Transverse colon (tissue), 4 donors: ENCODE measurements around the gene UNC5B. TPM values are rescaled to one million over a fixed set of nuclear protein-coding genes. Genes with fewer than 3 reads are reported as not detected.
A peak's percentile ranks its signal among the peaks of the same experiment; 100 is the strongest.

Experiments
- DNase-seq: peaks from one replicate; pipeline ENCODE4 v3.0.0-alpha.2; 2019
- H3K27ac ChIP-seq, 4 donors: fragments of 200-600 bp; sonication (generic); 2 replicates each; pipeline ENCODE4 v1.5.1; 2016 to 2018; ENCODE audit warnings: inconsistent platforms in 4 of 4
- H3K27me3 ChIP-seq: fragments of 200-600 bp; sonication (generic); 2 replicates; pipeline ENCODE4 v1.5.1; 2017; ENCODE audit warnings: inconsistent platforms
- H3K36me3 ChIP-seq, 4 donors: fragments of 200-600 bp; sonication (generic); 2 replicates each; pipeline ENCODE4 v1.5.1; 2017 to 2019; ENCODE audit warnings: inconsistent platforms in 4 of 4
- H3K4me1 ChIP-seq, 4 donors: fragments of 200-600 bp; sonication (generic); 2 replicates each; pipeline ENCODE4 v1.5.1; 2017 to 2020; ENCODE audit warnings: inconsistent platforms in 4 of 4
- H3K4me3 ChIP-seq, 4 donors: fragments of 200-600 bp; sonication (generic); 1 replicate in 1 of 4; 2 replicates in 3 of 4; pipeline versions ENCODE4 v1.5.1 to v1.6.1; 2017 to 2019; ENCODE audit warnings: inconsistent platforms in 4 of 4
- H3K9me3 ChIP-seq, 2 donors: fragments of 200-600 bp; sonication (generic); 2 replicates each; pipeline ENCODE4 v1.5.1; 2017 to 2019; ENCODE audit warnings: inconsistent platforms in 2 of 2
- EP300 ChIP-seq: sonication (generic); formaldehyde crosslinking; IDR thresholded peaks from one replicate; pipeline ENCODE4 v1.6.1; 2017; ENCODE audit warnings: antibody characterized with exemption, low read depth
- POLR2A ChIP-seq: fragments of 450-650 bp; IDR thresholded peaks from one replicate; pipeline ENCODE4 v1.6.1; 2016; ENCODE audit warnings: antibody characterized with exemption, mild to moderate bottlenecking, moderate library complexity
- POLR2AphosphoS5 ChIP-seq, 3 donors: sonication (generic); formaldehyde crosslinking; IDR thresholded peaks; one replicate each; pipeline ENCODE4 v1.6.1; 2016; ENCODE audit warnings: antibody characterized with exemption in 3 of 3
- WGBS, 2 donors: methylation state at CpG; one replicate each; pipeline ENCODE4 v1.1.5; 2018; ENCODE audit warnings: low coverage in 1 of 2; 5-methylcytosine and 5-hydroxymethylcytosine counted together
- in situ Hi-C, 4 donors: fragments of 200-750 bp; cut with MboI; loops; one replicate each; pipeline versions ENCODE4 v1.15.0 to v1.15.1; 2017; ENCODE audit warnings: low sequenced_read_pairs in 3 of 4, low pct_ligation_motif_present in 1 of 4, low pct_unique_long_range_greater_than_20kb in 1 of 4
- intact Hi-C: fragments of 100-400 bp; cut with DNase I; formaldehyde crosslinking; loops from one replicate; pipeline ENCODE4 v1.15.1; 2023; ENCODE audit warnings: low total_unique reads
- total RNA-seq, 4 donors: library from RNA; depleted of rRNA; stranded (reverse); fragments of >200 nt; gene quantifications; one replicate each; pipeline ENCODE4 v1.1.0, GENCODE V29; 2016
- TF ChIP-seq, protein P1 (sequence below), 5 experiments: fragments of 200-600 bp in 3 of 5; fragments of 450-650 bp in 2 of 5; sonication (generic) in 3 of 5; IDR thresholded peaks; 1 replicate in 2 of 5; 2 replicates in 3 of 5; pipeline ENCODE4 v1.5.1; 2016 to 2017; ENCODE audit warnings: antibody characterized with exemption in 5 of 5, inconsistent platforms in 3 of 5, mild to moderate bottlenecking in 2 of 5, moderate library complexity in 1 of 5

The UNC5B gene
- total RNA-seq, 4 donors from 2014 or later, result 12.3 to 74.1 (median 41.2) TPM

DNA sequence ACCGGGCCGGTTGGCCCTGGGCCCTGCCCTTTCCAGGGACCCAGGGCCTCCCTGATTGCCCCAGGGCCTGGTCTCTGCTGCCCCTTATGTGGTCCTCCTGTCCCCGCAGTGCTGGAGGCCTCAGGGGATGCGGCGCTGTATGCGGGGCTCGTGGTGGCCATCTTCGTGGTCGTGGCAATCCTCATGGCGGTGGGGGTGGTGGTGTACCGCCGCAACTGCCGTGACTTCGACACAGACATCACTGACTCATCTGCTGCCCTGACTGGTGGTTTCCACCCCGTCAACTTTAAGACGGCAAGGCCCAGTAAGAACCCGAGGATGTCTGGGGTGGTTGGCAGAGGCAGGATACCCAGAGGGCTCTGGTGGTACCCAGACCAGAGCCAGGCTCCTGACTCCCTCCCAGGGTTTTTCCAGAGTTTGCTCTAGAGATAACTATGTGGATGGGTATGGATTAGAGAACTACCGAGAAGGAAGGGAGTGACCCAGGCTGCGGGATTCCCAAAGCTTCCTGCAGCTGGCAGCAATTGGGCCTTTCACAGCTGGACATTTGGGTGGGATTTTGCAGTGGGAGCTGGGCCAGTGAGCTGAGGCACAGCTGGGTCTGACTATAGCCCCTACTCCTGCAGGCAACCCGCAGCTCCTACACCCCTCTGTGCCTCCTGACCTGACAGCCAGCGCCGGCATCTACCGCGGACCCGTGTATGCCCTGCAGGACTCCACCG lies 78.6 kb downstream of the UNC5B start:
- 80 to 84% methylated on average over 1 to 26 of the region's 26 CpGs for WGBS, 2 donors
- Histone ChIP-seq H3K27ac (no peak overlapping the region), H3K9me3 (no peaks in the 10 kb centered on the region), H3K27me3 (no peaks in the 10 kb centered on the region), H3K4me1 (no peaks in the 10 kb centered on the region), H3K36me3 (no peaks in the 10 kb centered on the region), H3K4me3 (no peak overlapping the region)
- no peak for DNase-seq
- in situ Hi-C loops, result no loop called here
- TF ChIP-seq, protein P1, sequence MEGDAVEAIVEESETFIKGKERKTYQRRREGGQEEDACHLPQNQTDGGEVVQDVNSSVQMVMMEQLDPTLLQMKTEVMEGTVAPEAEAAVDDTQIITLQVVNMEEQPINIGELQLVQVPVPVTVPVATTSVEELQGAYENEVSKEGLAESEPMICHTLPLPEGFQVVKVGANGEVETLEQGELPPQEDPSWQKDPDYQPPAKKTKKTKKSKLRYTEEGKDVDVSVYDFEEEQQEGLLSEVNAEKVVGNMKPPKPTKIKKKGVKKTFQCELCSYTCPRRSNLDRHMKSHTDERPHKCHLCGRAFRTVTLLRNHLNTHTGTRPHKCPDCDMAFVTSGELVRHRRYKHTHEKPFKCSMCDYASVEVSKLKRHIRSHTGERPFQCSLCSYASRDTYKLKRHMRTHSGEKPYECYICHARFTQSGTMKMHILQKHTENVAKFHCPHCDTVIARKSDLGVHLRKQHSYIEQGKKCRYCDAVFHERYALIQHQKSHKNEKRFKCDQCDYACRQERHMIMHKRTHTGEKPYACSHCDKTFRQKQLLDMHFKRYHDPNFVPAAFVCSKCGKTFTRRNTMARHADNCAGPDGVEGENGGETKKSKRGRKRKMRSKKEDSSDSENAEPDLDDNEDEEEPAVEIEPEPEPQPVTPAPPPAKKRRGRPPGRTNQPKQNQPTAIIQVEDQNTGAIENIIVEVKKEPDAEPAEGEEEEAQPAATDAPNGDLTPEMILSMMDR (IDR thresholded peaks at IDR 0.05), result no peak
- TF ChIP-seq EP300 (no peak), POLR2AphosphoS5 (IDR thresholded peaks at IDR 0.05) (no peak), POLR2A (no peak)
- intact Hi-C loops, result no loop called here

DNA sequence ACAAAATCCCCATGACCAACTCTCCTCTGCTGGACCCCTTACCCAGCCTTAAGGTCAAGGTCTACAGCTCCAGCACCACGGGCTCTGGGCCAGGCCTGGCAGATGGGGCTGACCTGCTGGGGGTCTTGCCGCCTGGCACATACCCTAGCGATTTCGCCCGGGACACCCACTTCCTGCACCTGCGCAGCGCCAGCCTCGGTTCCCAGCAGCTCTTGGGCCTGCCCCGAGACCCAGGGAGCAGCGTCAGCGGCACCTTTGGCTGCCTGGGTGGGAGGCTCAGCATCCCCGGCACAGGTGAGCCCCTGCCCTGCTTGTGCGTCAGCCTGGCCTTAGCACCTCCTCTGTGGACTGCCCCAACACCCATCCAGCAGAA lies 79.1 kb downstream of the UNC5B start:
- Histone ChIP-seq H3K36me3 (no peaks in the 10 kb centered on the region), H3K4me3 (no peak overlapping the region), H3K9me3 (no peaks in the 10 kb centered on the region), H3K27me3 (no peaks in the 10 kb centered on the region), H3K27ac (no peak overlapping the region), H3K4me1 (no peaks in the 10 kb centered on the region)
- no peak for TF ChIP-seq POLR2AphosphoS5 (IDR thresholded peaks at IDR 0.05)
- no peak for TF ChIP-seq POLR2A
- TF ChIP-seq, protein P1 (IDR thresholded peaks at IDR 0.05), result no peak
- TF ChIP-seq EP300, result no peak
- in situ Hi-C loops (no loop called here), intact Hi-C loops (no loop called here)
- DNase-seq, result no peak
- 87% methylated on average over 13 of the region's 13 CpGs; no CpG with 5 or more reads in 1 of the 2 donors for WGBS, 2 donors

DNA sequence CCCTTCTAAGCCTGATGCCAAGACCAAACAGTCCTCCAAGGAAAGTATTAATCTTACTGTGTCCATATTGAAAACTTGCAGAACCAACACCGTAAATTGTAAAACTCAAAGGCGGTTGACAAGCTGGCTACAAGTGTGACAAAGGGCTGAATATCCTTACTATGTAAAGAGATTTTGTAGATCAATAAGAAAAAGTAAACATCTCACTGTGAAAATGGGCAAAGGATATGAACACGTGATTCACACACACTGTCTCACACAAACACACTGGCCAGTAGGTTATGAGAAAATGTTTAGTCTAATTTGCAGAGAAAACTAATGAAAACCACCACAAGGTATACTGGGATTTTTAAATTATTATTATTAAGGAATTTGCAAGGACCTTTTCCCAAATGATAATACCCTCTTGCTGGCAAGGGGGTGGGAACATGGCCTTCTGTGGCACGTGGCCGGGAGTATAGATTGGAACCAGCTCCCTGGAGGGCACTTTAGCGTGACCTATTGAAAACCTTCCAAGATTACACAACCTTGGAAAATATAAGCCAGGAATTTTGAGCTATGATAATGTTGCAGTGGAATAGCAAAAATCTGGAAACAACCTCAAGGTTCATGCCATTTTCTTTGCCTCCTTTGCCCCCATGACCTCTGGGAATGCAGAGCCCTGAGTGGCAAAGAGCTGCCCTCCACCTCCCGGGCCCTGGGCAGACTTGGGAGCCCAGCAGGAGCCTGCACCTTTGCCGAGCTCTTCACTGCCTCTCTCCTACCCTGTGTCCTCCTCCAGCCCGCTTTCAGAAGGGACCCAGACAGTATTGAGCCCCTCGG lies 80.5 kb downstream of the UNC5B start:
- DNase-seq, result no peak
- Histone ChIP-seq H3K27me3 (no peaks in the 10 kb centered on the region), H3K4me1 (no peaks in the 10 kb centered on the region), H3K9me3 (no peaks in the 10 kb centered on the region), H3K36me3 (no peaks in the 10 kb centered on the region), H3K4me3 (no peak overlapping the region), H3K27ac (no peak overlapping the region)
- TF ChIP-seq POLR2A, result no peak
- TF ChIP-seq, protein P1 (IDR thresholded peaks at IDR 0.05), result no peak
- no peak for TF ChIP-seq POLR2AphosphoS5 (IDR thresholded peaks at IDR 0.05)
- no peak for TF ChIP-seq EP300
- 68 to 77% methylated on average over 5 to 10 of the region's 10 CpGs for WGBS, 2 donors
- in situ Hi-C loops (no loop called here), intact Hi-C loops (no loop called here)

DNA sequence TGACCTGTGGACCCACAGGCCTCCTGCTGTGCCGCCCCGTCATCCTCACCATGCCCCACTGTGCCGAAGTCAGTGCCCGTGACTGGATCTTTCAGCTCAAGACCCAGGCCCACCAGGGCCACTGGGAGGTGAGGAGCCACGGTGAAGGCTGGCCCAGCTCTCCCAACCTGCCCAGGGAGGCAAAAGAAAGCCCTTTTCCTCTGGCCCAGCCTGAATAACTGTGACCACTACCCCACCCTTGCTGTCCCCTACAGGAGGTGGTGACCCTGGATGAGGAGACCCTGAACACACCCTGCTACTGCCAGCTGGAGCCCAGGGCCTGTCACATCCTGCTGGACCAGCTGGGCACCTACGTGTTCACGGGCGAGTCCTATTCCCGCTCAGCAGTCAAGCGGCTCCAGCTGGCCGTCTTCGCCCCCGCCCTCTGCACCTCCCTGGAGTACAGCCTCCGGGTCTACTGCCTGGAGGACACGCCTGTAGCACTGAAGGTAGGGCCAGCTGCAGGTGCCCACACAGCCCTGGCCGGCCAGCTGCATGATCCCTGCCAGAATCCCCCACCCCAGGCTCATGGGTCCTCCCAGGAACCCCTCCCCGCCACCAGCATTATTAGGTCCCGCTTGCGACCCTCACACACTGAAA lies 81.2 kb downstream of the UNC5B start:
- no peaks in the 10 kb centered on the region for H3K27me3 ChIP-seq
- DNase-seq, result peak; percentile 46
- no peak overlapping the region for H3K27ac ChIP-seq
- H3K4me1 ChIP-seq, result no peaks in the 10 kb centered on the region
- no peaks in the 10 kb centered on the region for H3K9me3 ChIP-seq
- no peak overlapping the region for H3K4me3 ChIP-seq
- H3K36me3 ChIP-seq, result no peaks in the 10 kb centered on the region
- in situ Hi-C loops (no loop called here), intact Hi-C loops (no loop called here)
- TF ChIP-seq POLR2AphosphoS5 (IDR thresholded peaks at IDR 0.05) (no peak), POLR2A (no peak), EP300 (no peak)
- TF ChIP-seq, protein P1 (IDR thresholded peaks at IDR 0.05), result no peak
- 74% methylated on average over 19 of the region's 19 CpGs; no CpG with 5 or more reads in 1 of the 2 donors for WGBS, 2 donors
